GM12873 (cell line): ENCODE measurements around the gene PRICKLE2.

Experiments used
- TF ChIP-seq, protein P1 (sequence below): IDR thresholded peaks from 2 replicates; pipeline ENCODE4 v1.5.1; 2012; ENCODE audit warnings: low read depth, mild to moderate bottlenecking, moderate library complexity, low read length, control low read depth; ENCODE audit not compliant: insufficient read depth; ENCODE audit errors: missing control alignments

The PRICKLE2 gene

DNA sequence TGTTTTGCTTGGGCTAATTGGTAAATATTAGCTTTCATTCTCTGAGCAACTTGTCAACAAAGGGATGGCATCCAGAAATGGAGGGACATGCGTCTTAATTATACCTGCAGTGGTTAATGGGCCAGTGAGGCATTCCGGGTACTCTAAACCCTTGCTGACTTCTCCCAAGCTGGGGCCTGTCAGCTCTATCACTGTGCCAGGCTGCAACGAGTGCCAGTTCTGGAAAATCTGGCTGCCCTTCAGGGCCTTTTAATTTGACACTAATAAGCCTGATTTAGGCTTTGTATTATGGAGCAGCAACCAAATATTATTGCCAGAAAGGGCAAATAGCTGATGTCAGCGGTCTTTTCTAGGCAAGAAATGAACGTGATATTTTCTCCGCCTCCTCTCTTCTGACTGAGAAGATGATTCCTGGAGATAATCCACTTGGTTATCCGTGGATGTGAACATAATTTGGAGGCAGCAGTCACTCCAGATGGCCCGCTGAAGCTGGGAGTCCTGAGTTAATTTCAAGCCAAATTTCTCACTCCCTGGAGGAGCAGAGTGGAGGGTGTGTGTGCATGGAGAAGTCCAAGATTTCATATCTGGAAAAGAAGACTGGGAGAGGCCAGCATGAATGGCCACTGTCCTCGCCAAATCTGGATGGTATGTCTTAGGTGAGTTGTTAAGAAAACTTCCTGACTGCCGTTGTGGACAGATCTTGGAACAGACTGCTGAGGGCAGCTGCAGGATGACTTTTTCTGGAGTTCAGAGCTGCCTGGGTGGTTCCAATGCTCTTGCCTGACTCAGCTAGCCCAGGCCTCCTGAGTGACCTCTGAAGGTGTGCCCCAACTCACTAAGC lies 157.5 kb downstream of the PRICKLE2 start:
- TF ChIP-seq, protein P1, sequence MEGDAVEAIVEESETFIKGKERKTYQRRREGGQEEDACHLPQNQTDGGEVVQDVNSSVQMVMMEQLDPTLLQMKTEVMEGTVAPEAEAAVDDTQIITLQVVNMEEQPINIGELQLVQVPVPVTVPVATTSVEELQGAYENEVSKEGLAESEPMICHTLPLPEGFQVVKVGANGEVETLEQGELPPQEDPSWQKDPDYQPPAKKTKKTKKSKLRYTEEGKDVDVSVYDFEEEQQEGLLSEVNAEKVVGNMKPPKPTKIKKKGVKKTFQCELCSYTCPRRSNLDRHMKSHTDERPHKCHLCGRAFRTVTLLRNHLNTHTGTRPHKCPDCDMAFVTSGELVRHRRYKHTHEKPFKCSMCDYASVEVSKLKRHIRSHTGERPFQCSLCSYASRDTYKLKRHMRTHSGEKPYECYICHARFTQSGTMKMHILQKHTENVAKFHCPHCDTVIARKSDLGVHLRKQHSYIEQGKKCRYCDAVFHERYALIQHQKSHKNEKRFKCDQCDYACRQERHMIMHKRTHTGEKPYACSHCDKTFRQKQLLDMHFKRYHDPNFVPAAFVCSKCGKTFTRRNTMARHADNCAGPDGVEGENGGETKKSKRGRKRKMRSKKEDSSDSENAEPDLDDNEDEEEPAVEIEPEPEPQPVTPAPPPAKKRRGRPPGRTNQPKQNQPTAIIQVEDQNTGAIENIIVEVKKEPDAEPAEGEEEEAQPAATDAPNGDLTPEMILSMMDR, result no peak

DNA sequence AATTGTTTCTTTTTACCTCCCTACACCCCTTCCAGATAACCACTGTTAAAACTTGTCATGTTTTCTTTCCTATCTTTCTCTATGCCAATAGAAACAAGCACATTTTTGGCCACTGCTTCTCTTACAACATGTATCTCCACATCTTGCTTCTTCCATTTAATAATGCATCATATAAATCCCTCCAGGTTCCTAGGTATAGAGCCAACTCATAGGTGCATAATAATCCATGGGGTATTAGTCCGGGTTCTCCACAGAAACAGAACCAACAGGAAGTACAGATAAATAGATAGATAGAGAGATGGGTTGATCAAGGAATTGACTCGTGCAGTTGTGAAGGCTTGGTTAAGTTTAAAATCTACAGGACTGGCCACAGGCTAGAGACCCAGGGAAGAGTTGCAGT lies 160.5 kb downstream of the PRICKLE2 start:
- TF ChIP-seq, protein P1, result no peak

DNA sequence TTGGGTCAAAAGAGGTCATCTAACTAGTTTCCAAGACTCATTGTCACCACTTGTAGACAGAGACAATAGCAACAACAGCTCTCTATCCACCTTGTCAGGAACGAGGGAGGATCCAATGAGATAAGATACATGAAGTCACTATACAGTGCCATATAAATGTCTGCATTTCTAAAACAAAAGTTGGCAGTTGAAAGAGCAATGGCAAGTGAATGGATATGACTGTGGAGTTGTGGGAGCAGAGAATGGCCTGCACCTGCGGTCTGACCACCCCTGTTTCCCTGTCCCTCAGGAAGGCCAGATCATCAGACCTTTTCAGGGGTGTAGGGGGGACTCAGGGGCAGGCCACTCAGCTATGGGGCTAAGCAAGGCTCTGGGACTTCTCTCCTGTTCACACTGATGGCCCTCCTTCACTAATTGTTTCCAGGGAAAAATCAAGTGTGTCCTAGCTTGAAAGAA lies 161.3 kb downstream of the PRICKLE2 start:
- TF ChIP-seq, protein P1, result no peak

DNA sequence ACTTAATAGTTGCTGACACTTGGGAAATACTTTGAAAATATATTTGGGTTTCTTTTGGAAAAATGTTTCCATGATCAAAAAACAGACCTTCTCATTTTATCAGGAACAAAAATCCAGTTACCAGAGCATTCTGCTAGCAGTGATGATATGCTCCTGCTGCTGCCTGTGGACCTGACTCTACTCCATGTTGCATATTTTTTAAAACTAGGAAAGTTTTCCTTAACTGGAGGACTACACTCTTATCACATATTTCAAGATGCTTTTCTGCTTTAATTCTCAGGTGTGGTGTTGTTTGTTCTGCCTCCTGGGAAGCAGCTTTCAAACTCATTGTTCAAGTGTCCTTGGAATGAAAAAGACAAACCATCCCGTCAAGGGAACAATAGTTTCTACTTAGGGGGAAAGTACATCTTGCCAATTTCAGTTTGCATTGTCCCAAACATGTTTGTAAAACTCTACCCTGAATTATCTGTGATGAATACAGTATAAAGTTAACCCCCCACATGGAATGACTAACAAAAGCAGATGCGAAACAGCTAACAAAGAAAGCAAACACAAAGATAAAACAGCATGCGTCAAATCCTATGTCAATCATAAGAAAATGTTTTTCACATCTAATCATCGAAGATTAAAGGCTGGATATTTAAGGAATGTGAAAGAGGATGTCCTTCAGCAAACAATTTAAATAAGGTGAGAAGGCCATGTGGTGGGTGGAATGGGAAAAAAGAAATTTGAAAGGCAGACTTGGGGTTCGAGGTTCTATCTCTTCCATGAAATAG lies 161.9 kb downstream of the PRICKLE2 start:
- TF ChIP-seq, protein P1, result no peak

DNA sequence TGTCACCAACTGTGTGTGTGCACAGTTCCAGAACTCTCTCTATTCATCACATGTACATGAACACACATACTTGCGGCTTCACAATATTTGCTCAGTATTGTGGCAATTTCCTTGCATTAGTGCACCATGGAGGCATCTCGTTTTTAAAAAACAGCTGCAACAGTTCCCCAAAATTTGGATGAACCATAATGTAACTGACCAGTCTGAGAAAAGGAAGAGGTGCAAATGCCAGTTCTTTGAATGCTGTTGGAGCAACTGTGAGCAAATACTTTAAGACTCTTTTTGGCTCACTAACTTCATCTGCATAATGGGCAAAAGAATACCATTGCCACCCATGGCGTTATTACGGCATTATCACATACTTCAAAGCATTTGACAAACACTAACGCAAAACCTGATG lies 163.6 kb downstream of the PRICKLE2 start:
- TF ChIP-seq, protein P1, result no peak

DNA sequence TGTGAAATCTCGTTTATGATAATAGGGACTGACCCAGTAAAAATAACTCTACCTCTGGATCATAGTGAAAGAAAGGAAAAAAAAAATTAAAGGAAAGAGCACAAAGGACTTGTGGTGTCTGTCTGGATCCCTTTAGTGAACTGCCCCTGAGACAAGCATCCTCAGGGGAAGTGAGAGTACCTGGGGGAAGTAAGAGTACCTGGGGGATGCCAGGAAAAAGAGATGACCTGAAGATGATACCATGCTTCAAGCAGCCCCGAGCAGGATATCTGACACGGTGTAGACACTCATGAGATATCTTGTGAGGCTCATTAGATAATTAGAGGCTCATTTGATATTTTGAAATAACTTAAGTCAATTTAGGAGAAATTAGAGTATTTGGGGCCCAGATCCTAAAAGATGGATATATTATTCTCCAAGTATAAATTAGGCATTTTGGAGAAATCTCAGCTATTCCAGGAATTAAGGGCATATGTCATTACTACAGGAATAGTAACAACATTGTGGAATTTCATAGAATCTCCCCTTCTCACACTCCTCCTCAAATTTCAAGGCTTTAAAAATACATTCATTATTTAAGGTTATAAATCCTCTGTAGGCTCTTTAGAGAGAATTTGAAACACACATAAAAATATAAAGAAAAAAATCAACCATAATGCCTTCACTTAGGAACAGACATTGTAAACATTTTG lies 165.6 kb downstream of the PRICKLE2 start:
- TF ChIP-seq, protein P1, result no peak

DNA sequence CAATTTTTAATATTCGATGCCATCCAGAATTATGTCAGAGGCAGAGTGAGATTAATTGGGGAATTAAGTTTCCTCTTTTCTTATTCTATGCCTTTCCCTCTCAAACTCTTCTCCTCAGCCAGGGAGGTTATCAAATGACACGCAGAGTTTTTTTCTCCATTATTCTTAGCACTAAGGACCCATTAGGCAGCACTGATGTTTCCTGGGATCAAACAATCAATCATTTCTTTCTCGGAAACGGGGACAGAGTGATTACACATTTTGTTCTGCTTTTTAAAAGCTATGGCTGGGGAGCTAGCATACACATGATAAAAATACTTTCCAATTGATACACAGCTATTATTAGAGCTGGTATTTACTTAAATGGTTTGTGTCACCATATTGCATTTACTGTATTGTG lies 166.7 kb downstream of the PRICKLE2 start:
- TF ChIP-seq, protein P1, result no peak
